Effector memory CD4-positive, alpha-beta T cell (primary cell): Measurements from ENCODE around the gene TAS2R40.

Source experiments
- DNase-seq, 3 donors: peaks; one replicate each; pipeline ENCODE4 v3.0.0-alpha.2; 2020
- H3K27ac ChIP-seq: 2 replicates; pipeline ENCODE4 v1.7.0; 2013; ENCODE audit warnings: mild to moderate bottlenecking, low read length, moderate library complexity; ENCODE audit not compliant: insufficient read depth, poor library complexity, severe bottlenecking
- H3K27me3 ChIP-seq: replicated peaks from 2 replicates; pipeline ENCODE4 v1.7.0; 2013; ENCODE audit warnings: mild to moderate bottlenecking, low read length; ENCODE audit not compliant: insufficient read depth, control insufficient read depth, poor library complexity, severe bottlenecking
- H3K36me3 ChIP-seq: 2 replicates; pipeline ENCODE4 v1.7.0; 2013; ENCODE audit warnings: mild to moderate bottlenecking, low read length, moderate library complexity; ENCODE audit not compliant: control insufficient read depth, insufficient read depth
- H3K4me1 ChIP-seq: 2 replicates; pipeline ENCODE4 v1.7.0; 2013; ENCODE audit warnings: low read length, mild to moderate bottlenecking; ENCODE audit not compliant: control insufficient read depth, insufficient read depth, poor library complexity, severe bottlenecking
- H3K4me3 ChIP-seq: 2 replicates; pipeline ENCODE4 v1.7.0; 2013; ENCODE audit warnings: low read length, low read depth, mild to moderate bottlenecking; ENCODE audit not compliant: insufficient read depth, poor library complexity, severe bottlenecking
- H3K9me3 ChIP-seq: 2 replicates; pipeline ENCODE4 v1.7.0; 2013; ENCODE audit warnings: mild to moderate bottlenecking, low read length, moderate library complexity; ENCODE audit not compliant: control insufficient read depth

Gene TAS2R40

GRCh38 chr7:143247372-143247771, 25.5 kb downstream of the TAS2R40 start:
- Histone ChIP-seq H3K4me1 (peaks cover 41% of the 10 kb centered on the region), H3K9me3 (no peaks in the 10 kb centered on the region), H3K36me3 (no peaks in the 10 kb centered on the region), H3K27me3 (no peaks in the 10 kb centered on the region), H3K27ac (no peak overlapping the region), H3K4me3 (no peak overlapping the region)
- no peak for DNase-seq

GRCh38 chr7:143248761-143249354, 27.0 kb downstream of the TAS2R40 start:
- Histone ChIP-seq H3K9me3 (no peaks in the 10 kb centered on the region), H3K27ac (no peak overlapping the region), H3K36me3 (no peaks in the 10 kb centered on the region), H3K4me3 (no peak overlapping the region), H3K4me1 (peaks cover 42% of the 10 kb centered on the region), H3K27me3 (no peaks in the 10 kb centered on the region)
- DNase-seq: no peak

GRCh38 chr7:143250199-143250598, 28.4 kb downstream of the TAS2R40 start:
- peak overlapping the region; percentile 42 for H3K27ac ChIP-seq
- no peak for DNase-seq
- H3K9me3 ChIP-seq: no peaks in the 10 kb centered on the region
- no peak overlapping the region for H3K4me3 ChIP-seq
- no peaks in the 10 kb centered on the region for H3K36me3 ChIP-seq
- peaks cover 42% of the 10 kb centered on the region for H3K4me1 ChIP-seq
- H3K27me3 ChIP-seq: no peaks in the 10 kb centered on the region

DNA sequence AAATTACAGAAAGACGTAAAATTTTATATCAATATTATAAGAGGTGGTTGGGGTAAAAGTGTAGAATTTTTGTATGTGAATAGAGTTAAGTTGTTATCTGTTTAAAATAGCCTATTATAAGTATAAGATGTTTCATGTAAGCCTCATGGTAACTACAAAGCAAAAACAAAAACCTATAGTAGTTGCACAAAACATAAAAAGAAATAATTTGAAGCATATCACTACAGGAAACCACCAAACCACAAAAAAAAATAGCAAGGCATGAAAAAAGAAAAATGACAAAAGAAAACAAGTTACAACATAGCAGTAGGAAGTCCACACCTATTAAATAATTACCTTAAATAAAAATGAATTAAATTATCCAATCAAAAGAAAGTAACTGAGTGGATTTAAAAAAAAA, 29.0 kb downstream of the TAS2R40 start:
- Histone ChIP-seq H3K9me3 (no peaks in the 10 kb centered on the region), H3K4me3 (no peak overlapping the region), H3K27ac (peak overlapping the region; percentile 59), H3K27me3 (no peaks in the 10 kb centered on the region), H3K4me1 (peaks cover 42% of the 10 kb centered on the region), H3K36me3 (no peaks in the 10 kb centered on the region)
- DNase-seq: no peak

GRCh38 chr7:143252006-143252405, 30.2 kb downstream of the TAS2R40 start:
- H3K4me1 ChIP-seq: peaks cover 32% of the 10 kb centered on the region
- H3K4me3 ChIP-seq: no peak overlapping the region
- no peaks in the 10 kb centered on the region for H3K9me3 ChIP-seq
- no peaks in the 10 kb centered on the region for H3K36me3 ChIP-seq
- no peak overlapping the region for H3K27ac ChIP-seq
- H3K27me3 ChIP-seq: no peaks in the 10 kb centered on the region
- DNase-seq: no peak

GRCh38 chr7:143255564-143255963, 33.7 kb downstream of the TAS2R40 start:
- Histone ChIP-seq H3K27ac (no peak overlapping the region), H3K36me3 (no peaks in the 10 kb centered on the region), H3K27me3 (no peaks in the 10 kb centered on the region), H3K4me1 (peaks cover 31% of the 10 kb centered on the region), H3K4me3 (no peak overlapping the region), H3K9me3 (no peaks in the 10 kb centered on the region)
- no peak for DNase-seq

- DNase-seq: no peak
- Histone ChIP-seq H3K4me3 (no peak overlapping the region), H3K27ac (no peak overlapping the region), H3K27me3 (no peaks in the 10 kb centered on the region), H3K36me3 (no peaks in the 10 kb centered on the region), H3K4me1 (peaks cover 30% of the 10 kb centered on the region), H3K9me3 (no peaks in the 10 kb centered on the region)
These were observed 34.5 kb downstream of the TAS2R40 start for GRCh38 chr7:143256325-143256724.

DNA sequence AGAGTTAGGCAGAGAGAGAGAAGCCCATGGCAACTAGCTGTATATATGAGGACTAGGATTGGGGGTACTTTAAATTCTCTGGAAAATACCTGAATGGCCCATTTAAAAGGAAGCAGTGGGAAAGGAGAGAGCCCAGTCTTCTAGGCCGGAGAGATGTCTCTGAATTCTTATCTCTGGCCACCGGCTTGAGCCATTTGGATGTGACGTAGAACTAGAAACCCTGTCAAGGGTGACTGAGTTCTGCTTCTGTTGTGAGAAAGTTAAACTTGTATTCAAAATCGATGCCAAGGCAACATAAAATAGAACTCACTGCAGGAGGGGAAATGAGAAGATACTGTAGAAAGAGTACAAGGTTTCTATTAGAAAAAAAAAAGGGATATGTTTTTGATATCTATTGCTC, 35.1 kb downstream of the TAS2R40 start:
- Histone ChIP-seq H3K27me3 (no peaks in the 10 kb centered on the region), H3K27ac (no peak overlapping the region), H3K4me1 (peaks cover 25% of the 10 kb centered on the region), H3K4me3 (no peak overlapping the region), H3K9me3 (no peaks in the 10 kb centered on the region), H3K36me3 (no peaks in the 10 kb centered on the region)
- no peak for DNase-seq

DNA sequence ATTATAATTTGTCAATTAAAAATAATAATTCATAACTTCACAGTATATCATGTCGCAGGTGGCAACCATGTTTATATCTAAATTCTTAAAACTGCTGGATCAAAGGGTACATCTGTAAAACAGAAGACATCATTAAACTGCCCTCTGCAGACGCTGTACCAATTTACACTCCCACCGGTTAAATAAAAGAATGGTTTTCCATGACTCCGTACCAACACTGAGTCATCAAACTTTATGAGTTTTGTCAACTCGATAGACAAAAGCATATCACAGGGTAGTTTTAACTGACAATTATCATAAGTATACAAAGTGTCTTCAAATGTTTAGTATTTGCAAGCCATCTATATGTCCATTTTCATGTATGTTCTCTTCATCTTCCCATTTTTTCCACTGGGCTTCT, 35.7 kb downstream of the TAS2R40 start:
- no peak for DNase-seq

GRCh38 chr7:143258831-143259230, 37.0 kb downstream of the TAS2R40 start:
- no peak for DNase-seq
- H3K27me3 ChIP-seq: no peaks in the 10 kb centered on the region
- H3K4me3 ChIP-seq: peak overlapping the region; percentile 27
- no peaks in the 10 kb centered on the region for H3K36me3 ChIP-seq
- H3K9me3 ChIP-seq: no peaks in the 10 kb centered on the region
- peaks cover 26% of the 10 kb centered on the region for H3K4me1 ChIP-seq
- peak overlapping the region; percentile 59 for H3K27ac ChIP-seq

More for the DNA sequence above, 35.7 kb downstream of the TAS2R40 start:
- Histone ChIP-seq H3K27me3 (no peaks in the 10 kb centered on the region), H3K4me1 (peaks cover 22% of the 10 kb centered on the region), H3K36me3 (no peaks in the 10 kb centered on the region), H3K9me3 (no peaks in the 10 kb centered on the region), H3K27ac (no peak overlapping the region), H3K4me3 (no peak overlapping the region)
